ENCODE results near the gene PRRC2A. TPM values are rescaled to one million over a fixed set of nuclear protein-coding genes. Genes with fewer than 3 reads are reported as not detected.
A peak's percentile ranks its signal among the peaks of the same experiment; 100 is the strongest.

The PRRC2A gene
- polyA plus RNA-seq, 1 donor (not counting 4 experiments of a cell fraction or from before 2014, with no cell fraction given), result 20.5 TPM

DNA sequence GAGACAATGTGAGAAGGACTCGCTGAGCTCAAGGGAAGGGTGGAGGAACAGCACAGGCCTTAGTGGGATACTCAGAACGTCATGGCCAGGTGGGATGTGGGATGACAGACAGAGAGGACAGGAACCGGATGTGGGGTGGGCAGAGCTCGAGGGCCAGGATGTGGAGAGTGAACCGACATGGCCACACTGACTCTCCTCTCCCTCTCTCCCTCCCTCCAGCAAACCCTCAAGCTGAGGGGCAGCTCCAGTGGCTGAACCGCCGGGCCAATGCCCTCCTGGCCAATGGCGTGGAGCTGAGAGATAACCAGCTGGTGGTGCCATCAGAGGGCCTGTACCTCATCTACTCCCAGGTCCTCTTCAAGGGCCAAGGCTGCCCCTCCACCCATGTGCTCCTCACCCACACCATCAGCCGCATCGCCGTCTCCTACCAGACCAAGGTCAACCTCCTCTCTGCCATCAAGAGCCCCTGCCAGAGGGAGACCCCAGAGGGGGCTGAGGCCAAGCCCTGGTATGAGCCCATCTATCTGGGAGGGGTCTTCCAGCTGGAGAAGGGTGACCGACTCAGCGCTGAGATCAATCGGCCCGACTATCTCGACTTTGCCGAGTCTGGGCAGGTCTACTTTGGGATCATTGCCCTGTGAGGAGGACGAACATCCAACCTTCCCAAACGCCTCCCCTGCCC, 43.5 kb upstream of the PRRC2A start:
- Histone ChIP-seq H3K9me1 (ENCODE audit: control insufficient read depth, extremely low read depth, insufficient read depth, low read length) (no peaks in the 10 kb centered on the region), H3K27me3 (ENCODE audit: control insufficient read depth, extremely low read depth, insufficient read depth, low read length) (no peaks in the 10 kb centered on the region), H4K20me1 (ENCODE audit: control insufficient read depth, extremely low read depth, insufficient read depth, low read length) (no peaks in the 10 kb centered on the region), H3K27ac (ENCODE audit: control insufficient read depth, insufficient read depth, low read length) (peak overlapping the region; percentile 70), H2AFZ (ENCODE audit: control insufficient read depth, low read length) (no peak overlapping the region), H3K79me2 (ENCODE audit: control insufficient read depth, insufficient read depth, low read length) (no peaks in the 10 kb centered on the region), H3K4me2 (ENCODE audit: control insufficient read depth, extremely low read depth, insufficient read depth, low read depth, low read length) (no peak overlapping the region), H3K4me1 (ENCODE audit: control insufficient read depth, extremely low read depth, insufficient read depth, low read length) (peaks cover 23% of the 10 kb centered on the region), H3K9ac (ENCODE audit: control insufficient read depth, extremely low read depth, insufficient read depth, low read length) (no peak overlapping the region), H3K4me3 (ENCODE audit: control insufficient read depth in 2 of 3, extremely low read depth in 1 of 3, insufficient read depth in 2 of 3, low read depth in 1 of 3, low read length in 3 of 3) (no peak overlapping the region), H3K36me3 (ENCODE audit: control insufficient read depth in 2 of 2, extremely low read depth in 1 of 2, insufficient read depth in 2 of 2, low read length in 2 of 2) (no peaks in the 10 kb centered on the region), H3K9me3 (ENCODE audit: control insufficient read depth, low read depth, low read length) (no peaks in the 10 kb centered on the region)
- FAIRE-seq (no peak), DNase-seq (ENCODE audit: low read depth, low spot score) (no peak)
- dilution Hi-C loops (cut with MboI; ENCODE audit: extremely low pct_ligation_motif_present, low sequenced_read_pairs), result no loop called here
- TF ChIP-seq, protein P1, sequence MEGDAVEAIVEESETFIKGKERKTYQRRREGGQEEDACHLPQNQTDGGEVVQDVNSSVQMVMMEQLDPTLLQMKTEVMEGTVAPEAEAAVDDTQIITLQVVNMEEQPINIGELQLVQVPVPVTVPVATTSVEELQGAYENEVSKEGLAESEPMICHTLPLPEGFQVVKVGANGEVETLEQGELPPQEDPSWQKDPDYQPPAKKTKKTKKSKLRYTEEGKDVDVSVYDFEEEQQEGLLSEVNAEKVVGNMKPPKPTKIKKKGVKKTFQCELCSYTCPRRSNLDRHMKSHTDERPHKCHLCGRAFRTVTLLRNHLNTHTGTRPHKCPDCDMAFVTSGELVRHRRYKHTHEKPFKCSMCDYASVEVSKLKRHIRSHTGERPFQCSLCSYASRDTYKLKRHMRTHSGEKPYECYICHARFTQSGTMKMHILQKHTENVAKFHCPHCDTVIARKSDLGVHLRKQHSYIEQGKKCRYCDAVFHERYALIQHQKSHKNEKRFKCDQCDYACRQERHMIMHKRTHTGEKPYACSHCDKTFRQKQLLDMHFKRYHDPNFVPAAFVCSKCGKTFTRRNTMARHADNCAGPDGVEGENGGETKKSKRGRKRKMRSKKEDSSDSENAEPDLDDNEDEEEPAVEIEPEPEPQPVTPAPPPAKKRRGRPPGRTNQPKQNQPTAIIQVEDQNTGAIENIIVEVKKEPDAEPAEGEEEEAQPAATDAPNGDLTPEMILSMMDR (optimal IDR thresholded peaks at IDR 0.05 in 1 of 3, IDR thresholded peaks at IDR 0.05 in 1 of 3, conservative IDR thresholded peaks at IDR 0.05 in 1 of 3; ENCODE audit: extremely low read depth in 1 of 3, insufficient read depth in 2 of 3, low read length in 3 of 3), result no peak
- TF ChIP-seq EZH2 (IDR thresholded peaks at IDR 0.05; ENCODE audit: low read length), result no peak

DNA sequence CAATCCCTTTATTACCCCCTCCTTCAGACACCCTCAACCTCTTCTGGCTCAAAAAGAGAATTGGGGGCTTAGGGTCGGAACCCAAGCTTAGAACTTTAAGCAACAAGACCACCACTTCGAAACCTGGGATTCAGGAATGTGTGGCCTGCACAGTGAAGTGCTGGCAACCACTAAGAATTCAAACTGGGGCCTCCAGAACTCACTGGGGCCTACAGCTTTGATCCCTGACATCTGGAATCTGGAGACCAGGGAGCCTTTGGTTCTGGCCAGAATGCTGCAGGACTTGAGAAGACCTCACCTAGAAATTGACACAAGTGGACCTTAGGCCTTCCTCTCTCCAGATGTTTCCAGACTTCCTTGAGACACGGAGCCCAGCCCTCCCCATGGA, 42.9 kb upstream of the PRRC2A start:
- H3K27me3 ChIP-seq (ENCODE audit: control insufficient read depth, extremely low read depth, insufficient read depth, low read length), result no peaks in the 10 kb centered on the region
- peak overlapping the region; percentile 70 for H3K27ac ChIP-seq (ENCODE audit: control insufficient read depth, insufficient read depth, low read length)
- H3K36me3 ChIP-seq (ENCODE audit: control insufficient read depth in 2 of 2, extremely low read depth in 1 of 2, insufficient read depth in 2 of 2, low read length in 2 of 2), result no peaks in the 10 kb centered on the region
- H3K4me3 ChIP-seq (ENCODE audit: control insufficient read depth in 2 of 3, extremely low read depth in 1 of 3, insufficient read depth in 2 of 3, low read depth in 1 of 3, low read length in 3 of 3), result no peak overlapping the region
- DNase-seq (ENCODE audit: low read depth, low spot score) (no peak), FAIRE-seq (no peak)
- H2AFZ ChIP-seq (ENCODE audit: control insufficient read depth, low read length), result no peak overlapping the region
- dilution Hi-C loops (cut with MboI; ENCODE audit: extremely low pct_ligation_motif_present, low sequenced_read_pairs), result no loop called here
- H3K4me1 ChIP-seq (ENCODE audit: control insufficient read depth, extremely low read depth, insufficient read depth, low read length), result peaks cover 23% of the 10 kb centered on the region
- TF ChIP-seq, protein P1 (optimal IDR thresholded peaks at IDR 0.05 in 1 of 3, IDR thresholded peaks at IDR 0.05 in 1 of 3, conservative IDR thresholded peaks at IDR 0.05 in 1 of 3; ENCODE audit: extremely low read depth in 1 of 3, insufficient read depth in 2 of 3, low read length in 3 of 3), result no peak
- TF ChIP-seq EZH2 (IDR thresholded peaks at IDR 0.05; ENCODE audit: low read length), result no peak
- no peaks in the 10 kb centered on the region for H3K79me2 ChIP-seq (ENCODE audit: control insufficient read depth, insufficient read depth, low read length)
- no peaks in the 10 kb centered on the region for H4K20me1 ChIP-seq (ENCODE audit: control insufficient read depth, extremely low read depth, insufficient read depth, low read length)
- peak overlapping the region; percentile 26 for H3K9ac ChIP-seq (ENCODE audit: control insufficient read depth, extremely low read depth, insufficient read depth, low read length)
- no peaks in the 10 kb centered on the region for H3K9me3 ChIP-seq (ENCODE audit: control insufficient read depth, low read depth, low read length)
- H3K9me1 ChIP-seq (ENCODE audit: control insufficient read depth, extremely low read depth, insufficient read depth, low read length), result no peaks in the 10 kb centered on the region
- H3K4me2 ChIP-seq (ENCODE audit: control insufficient read depth, extremely low read depth, insufficient read depth, low read depth, low read length), result no peak overlapping the region
